ENCODE measurements around the gene FSD2.
"Not testable (repeated sequence)": the region's sequence is repeated elsewhere in the genome, so short reads cannot be mapped to it uniquely, and the experiment has no call there.

Gene FSD2

GRCh38 chr15:82830427-82831173, 24.7 kb upstream of the FSD2 start:
- DNase-seq (ENCODE audit: low spot score) = no peak

DNA sequence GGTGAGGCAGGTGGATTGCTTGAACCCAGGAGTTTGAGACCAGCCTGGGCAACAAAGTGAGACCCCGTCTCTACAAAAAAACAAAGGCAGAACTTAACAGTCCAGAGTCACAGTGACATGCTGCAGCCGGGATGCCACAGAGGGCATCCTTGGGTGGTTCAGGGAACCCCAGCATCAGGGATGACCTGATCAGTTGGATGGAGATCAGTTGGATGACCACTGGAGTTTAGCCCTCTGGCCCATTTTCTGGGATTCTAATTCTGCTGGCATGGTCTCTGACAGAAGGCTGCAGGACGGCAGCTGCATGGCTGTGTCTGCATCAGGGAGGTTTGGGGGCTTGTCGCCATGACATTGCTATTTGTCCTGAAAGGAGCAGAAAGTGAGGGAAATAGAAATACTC, 23.4 kb upstream of the FSD2 start:
- DNase-seq (ENCODE audit: low spot score) = no peak

- no peak for DNase-seq (ENCODE audit: low spot score)
These were observed 22.2 kb upstream of the FSD2 start for GRCh38 chr15:82828075-82828474.

GRCh38 chr15:82823049-82823448, 17.2 kb upstream of the FSD2 start:
- no peak for DNase-seq (ENCODE audit: low spot score)

- DNase-seq (ENCODE audit: low spot score) = not testable (repeated sequence)
These were observed 16.0 kb upstream of the FSD2 start for GRCh38 chr15:82821851-82822250.

- DNase-seq (ENCODE audit: low spot score) = not testable (repeated sequence)
These were observed 15.5 kb upstream of the FSD2 start for GRCh38 chr15:82821396-82821795.

GRCh38 chr15:82820128-82820527, 14.3 kb upstream of the FSD2 start:
- no peak for DNase-seq (ENCODE audit: low spot score)

DNA sequence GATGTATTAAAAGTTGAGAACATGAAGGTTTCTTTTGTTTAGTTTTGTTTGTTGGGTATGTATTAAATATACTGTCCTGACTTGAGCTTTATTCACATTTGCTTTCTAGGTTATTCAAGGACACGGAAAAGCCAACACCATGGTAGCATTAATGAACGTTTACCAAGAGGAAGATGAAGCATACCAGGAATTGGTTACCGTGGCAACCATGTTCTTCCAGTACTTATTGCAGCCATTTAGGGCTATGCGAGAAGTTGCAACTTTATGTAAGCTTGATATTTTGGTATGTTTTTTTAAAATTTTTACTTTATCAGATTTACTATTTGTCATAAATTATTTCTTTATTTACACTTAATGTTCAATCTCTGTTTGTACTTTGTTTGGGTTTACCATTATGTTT, 7.1 kb upstream of the FSD2 start:
- no peak for DNase-seq (ENCODE audit: low spot score)

DNA sequence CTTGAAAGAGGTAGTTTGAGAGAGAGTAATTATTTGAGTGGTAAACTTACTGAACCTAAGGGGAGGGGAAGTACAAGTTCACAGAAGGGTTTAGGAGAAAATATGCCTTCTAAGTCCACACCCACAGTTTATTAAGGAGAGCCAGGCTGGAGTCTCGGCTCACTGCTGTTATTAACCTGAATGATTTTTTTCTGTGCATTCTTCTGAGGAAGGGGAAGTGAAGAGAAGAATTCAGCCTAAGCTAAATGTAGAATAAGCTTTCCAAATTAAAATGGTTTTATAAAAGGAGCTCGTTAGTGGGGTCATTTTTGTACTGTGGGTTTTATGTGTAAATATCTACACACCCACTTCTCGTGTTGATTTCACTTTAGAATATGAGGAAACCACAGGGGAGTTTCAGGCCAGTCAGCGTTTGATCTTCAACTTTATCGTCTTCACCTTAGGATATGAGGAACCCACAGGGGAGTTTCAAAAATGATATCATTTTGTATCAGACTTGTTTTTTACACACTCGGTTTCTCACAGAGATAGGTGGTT, 5.1 kb upstream of the FSD2 start:
- no peak for DNase-seq (ENCODE audit: low spot score)

DNA sequence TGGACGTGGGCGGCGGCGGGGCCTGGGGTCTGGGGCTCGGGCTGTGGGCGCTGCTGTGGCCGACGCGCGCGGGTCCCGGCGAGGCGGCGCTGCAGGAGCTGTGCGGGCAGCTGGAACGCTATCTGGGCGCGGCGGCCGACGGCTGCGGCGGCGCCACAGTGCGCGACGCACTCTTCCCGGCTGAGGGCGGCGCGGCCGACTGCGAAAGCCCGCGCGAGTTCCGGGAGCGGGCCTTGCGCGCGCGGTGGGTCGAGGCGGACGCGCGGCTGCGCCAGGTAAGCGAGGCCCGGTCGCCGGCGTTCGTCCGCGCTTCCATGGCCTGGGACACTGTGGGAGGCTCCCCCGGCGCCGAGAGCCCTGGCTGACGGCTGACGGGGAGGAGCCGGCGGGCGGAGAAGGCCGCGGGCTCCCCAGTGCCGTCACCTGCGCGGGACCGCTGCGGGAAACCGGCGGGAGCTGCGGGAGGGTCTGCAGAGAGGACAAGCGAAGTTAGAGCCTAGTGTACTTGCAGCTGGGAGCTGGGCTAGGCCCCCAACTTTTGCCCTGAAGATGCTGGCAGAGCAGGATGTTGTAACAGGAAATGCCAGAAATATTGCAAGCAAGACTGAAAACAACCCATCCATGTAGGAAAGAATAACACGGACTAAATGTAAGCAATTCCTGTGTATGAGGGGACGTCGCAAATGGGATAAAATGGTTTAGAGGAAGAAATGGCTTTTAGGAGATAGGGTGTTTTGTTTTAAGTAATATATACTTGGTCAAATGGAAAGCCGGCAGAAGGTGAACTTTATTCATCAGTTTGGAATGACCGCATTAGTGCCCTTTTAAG, 4.4 kb upstream of the FSD2 start:
- DNase-seq (ENCODE audit: low spot score) = peak; percentile 68

DNA sequence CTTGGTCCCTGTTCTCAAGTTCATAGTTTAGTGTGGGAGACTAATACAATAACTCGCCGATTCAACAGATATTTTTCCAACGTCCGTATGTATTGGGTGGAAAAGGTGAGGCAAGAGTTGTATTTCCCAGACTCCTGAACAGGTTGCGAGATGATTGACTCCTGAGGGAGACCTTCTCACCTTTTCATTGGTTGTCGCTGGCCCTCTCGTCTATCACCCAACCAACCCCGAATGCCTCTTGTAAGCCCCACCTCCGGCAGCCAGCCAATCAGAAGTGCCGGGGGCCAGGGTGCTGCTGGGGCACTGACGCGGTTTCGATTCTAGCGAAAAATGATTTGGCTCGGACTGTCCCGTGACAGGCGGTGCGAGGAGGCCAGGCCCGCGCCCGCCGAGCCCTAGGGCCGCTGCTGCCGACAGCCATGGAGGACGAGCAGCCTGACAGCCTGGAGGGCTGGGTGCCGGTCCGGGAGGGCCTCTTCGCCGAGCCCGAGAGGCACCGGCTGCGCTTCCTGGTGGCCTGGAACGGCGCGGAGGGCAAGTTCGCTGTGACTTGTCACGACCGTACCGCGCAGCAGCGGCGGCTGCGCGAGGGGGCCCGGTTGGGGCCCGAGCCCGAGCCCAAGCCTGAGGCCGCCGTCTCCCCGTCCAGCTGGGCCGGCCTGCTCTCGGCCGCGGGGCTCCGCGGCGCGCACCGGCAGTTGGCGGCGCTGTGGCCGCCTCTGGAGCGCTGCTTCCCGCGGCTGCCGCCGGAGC, 3.6 kb upstream of the FSD2 start, which contains the start of gene WHAMM:
WHAMM (plus strand) TSS at position 321 of the 753 bp plus-strand sequence; CDS start at position 420, 99 bp downstream.
- DNase-seq (ENCODE audit: low spot score) = peak; percentile 95

- DNase-seq (ENCODE audit: low spot score) = no peak
These were observed 2.8 kb upstream of the FSD2 start for GRCh38 chr15:82808634-82809041.

DNA sequence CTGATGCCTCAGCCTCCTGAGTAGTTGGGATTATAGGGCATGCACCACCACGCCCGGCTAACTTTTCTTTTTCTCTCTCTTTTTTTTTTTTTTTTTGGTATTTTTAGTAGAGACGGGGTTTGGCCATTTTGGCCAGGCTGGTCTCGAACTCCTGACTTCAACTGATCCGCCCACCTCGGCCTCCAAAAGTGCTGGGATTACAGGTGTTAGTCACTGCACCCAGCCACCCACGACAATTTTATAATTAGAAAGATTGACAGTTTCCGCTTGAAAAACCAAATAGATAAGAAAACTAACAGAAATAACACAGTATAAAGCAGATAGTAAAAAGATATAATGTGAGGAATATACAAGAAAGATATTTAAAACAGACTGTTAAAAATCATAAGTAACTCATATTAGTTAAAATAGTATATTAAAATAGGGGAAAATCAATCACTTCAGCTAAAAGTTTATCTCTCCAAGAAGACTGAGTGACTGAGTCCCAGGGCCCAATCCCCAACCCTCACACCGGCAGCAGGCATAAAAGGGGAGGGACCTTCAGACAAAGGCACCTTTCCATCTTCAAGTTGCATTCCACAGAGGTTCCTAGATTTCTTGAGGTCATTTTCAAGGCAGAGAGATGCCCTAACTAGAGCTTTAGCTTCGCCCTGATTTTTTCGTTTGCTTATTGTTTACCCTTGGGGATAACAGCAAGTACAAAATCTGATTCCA, 2.2 kb upstream of the FSD2 start:
- no peak for DNase-seq (ENCODE audit: low spot score)

- DNase-seq (ENCODE audit: low spot score) = no peak
These were observed 1.3 kb downstream of the FSD2 start for GRCh38 chr15:82804575-82804949.

DNA sequence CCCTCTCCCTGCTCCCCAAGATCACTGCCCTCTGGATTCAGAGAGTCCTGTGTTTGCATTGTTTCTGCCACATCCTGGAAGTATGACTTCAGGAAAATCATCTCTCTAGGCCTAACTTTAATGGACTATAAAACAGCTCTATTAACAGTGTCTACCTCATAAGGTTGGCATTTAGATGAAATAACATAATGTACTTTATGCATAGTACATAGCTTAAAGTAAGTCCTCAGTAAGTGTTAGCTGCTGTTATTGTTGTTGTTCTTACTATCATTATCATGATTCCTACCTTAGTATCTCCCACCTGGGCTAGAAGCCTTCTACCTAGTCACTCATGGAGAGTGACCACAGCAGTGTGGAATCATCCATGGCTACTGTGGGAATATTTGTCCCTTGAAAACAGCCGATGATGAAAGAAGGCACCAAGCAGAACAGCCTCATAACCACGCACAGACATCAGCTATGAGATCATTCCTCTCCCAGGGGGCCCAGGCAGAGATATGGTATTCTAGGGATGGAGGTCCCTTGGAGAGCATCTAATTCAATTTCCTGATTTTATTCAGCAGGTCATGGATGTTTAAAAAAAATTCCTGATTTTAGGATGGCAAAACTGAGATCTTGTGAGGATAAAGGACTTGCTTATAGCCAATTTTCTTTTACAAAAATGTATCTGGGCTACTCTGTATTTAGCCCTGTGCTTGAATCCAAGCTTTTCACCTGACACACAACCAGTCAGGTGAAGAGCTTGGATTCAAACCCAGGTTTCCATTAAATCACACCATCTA, 1.9 kb downstream of the FSD2 start:
- no peak for DNase-seq (ENCODE audit: low spot score)

GRCh38 chr15:82802497-82802896, 3.4 kb downstream of the FSD2 start:
- DNase-seq (ENCODE audit: low spot score) = no peak

- DNase-seq (ENCODE audit: low spot score) = no peak
These were observed 6.6 kb downstream of the FSD2 start for GRCh38 chr15:82799183-82799841.

- no peak for DNase-seq (ENCODE audit: low spot score)
These were observed 7.2 kb downstream of the FSD2 start for GRCh38 chr15:82798531-82799166.

DNA sequence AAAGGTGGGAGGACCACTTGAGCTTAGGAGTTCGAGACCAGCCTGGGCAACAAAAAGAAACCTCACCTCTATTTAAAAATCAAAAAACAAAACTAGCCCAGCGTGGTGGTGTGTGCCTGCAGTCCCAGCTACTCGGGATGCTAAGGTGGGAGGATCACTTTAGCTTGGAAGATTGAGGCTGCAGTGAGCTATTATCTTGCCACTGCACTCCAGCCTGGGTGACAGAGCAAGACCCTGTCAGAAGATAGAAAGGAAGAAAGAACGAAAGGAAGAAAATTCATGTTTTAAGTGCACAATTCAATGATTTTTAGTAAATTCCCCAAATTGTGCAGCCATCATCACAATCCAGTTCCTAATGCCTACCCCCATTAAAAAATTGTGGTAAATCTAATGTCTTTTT, 7.8 kb downstream of the FSD2 start:
- DNase-seq (ENCODE audit: low spot score) = no peak

DNA sequence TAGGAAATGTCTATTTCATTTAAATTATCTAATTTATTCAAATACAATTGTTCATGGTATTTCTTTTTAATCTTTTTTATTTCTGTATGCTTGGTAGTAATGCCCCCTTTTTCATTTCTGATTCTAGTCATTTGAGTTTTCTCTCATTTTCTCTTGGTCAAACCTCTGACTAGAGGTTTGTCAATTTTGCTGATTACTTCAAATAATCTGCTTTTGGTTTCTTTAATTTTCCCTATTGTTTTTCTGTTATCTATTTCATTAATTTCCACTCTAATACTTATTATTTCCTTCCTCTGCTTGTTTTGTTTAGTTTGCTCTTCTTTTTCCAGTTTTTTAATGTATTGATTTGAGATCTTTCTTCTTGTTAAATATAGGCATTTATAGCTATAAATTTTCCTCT, 12.1 kb downstream of the FSD2 start:
- no peak for DNase-seq (ENCODE audit: low spot score)
